ENCODE results near the gene SUPT6H.

The SUPT6H gene

DNA sequence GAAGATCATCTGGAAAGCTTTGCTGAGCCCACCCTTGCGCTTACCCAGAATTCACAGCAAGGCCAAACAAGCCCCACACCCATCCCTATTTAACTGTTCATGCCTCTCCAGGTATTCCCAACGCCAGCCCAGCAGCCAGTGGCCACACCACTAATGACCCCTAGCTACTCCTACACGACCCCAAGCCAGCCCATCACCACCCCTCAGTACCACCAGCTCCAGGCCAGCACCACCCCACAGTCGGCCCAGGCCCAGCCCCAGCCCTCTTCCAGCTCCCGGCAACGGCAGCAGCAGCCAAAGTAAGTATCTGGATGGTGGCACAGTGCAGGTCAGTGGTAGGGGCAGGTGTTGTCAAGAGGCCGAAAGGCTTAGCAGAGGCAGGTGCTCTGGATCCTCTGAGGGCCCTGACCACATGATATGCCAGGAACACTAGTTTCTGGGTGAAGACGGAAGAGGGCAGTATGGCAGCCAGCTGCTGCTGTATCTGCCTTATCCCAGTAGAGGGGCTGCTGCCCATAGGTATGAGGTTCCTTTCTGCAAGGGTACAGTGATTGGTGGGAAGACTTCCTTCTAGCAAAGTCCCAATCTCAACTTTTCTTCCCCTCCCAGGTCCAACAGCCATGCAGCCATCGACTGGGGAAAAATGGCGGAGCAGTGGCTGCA lies 39.0 kb downstream of the SUPT6H start:
- no peak for DNase-seq (ENCODE audit: low read depth in 2 of 2)

DNA sequence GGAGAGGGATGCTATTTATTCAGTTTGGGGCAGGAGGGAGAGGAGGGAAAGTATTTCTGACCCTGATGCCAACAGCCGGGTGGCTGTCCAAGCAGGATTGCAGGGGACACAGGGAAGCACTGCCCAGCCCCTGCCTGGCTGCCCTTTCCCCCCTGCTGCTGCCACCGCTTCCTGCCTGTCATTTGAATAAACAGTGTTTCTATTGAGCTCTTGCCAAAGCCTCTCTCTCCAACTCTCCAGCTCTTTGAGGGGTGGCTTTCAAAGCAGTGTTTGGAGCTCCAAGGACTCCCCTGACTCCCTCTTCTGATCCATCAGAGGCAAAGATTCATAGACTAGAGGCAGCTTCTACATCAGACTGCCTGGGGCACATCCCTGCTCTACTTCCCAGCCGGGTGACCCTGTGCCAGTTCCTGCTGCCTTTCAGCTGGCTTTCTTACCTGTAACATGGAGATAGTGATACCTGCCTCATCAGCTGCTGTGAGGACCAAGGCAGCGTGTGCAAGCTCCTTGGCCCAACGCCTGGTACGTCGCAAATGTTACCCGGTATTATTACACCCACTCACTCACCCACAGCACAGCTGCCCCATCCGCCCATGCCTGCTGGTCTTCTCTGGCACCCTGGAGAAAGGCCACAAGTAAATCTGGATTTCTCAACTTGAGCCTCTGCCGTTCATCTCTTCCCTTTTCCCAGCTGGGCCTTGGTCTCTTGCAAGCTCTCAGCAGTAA lies 40.2 kb downstream of the SUPT6H start:
- no peak for DNase-seq (ENCODE audit: low read depth in 2 of 2)

DNA sequence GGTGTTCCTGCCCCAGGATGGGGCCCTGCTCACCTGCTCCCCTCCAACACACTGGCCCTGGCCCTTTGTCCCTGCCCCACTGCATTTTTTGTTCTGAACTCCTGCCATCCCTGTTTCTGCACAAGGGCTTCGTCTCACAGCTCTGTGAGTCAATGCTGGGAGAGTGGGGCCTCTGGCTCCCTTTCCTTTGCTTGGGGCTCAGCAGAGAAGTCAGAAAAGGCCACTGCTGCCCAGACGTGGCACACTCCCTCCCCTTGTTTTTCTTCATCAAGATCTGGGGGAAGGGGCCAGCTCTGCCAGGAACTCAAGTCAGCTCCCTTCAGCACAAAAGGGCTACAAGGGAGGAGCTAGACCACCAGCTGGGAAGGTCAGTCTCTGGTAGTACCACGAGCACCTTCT lies 40.7 kb downstream of the SUPT6H start:
- no peak for DNase-seq (ENCODE audit: low read depth in 2 of 2)

DNA sequence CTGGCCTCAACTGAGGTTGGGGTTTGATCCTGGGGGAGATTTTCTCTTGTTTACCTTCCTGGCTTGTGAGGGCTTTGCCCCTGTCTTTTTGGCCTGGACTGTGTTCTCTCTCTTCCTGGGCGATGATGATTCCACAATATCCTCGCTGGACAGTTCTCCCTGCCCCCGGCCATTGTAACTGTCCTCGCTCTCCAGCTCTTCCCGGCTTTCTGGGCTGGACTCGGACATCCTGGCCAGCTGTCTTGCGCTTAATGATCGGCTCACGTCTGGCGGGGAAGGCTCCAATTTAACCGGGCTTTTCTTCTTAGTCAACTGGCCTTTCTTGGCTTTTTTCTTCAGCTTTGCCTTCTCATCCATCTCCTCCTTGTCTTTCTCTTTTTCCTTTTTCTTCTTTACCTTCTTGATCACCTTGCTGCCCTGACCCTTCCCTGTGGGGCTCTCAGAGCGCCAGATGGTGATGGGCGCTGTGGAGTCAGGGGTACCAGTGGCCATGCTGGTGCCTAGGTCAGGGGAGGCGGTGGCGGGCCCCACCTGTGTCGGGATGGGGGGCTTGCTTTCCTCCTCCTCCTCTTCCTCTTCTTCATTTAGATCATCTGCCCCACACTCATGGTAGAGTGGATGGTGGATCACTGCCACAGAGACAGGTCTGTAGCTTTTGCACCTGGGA lies 41.7 kb downstream of the SUPT6H start:
- DNase-seq (ENCODE audit: low read depth in 2 of 2): no peak

DNA sequence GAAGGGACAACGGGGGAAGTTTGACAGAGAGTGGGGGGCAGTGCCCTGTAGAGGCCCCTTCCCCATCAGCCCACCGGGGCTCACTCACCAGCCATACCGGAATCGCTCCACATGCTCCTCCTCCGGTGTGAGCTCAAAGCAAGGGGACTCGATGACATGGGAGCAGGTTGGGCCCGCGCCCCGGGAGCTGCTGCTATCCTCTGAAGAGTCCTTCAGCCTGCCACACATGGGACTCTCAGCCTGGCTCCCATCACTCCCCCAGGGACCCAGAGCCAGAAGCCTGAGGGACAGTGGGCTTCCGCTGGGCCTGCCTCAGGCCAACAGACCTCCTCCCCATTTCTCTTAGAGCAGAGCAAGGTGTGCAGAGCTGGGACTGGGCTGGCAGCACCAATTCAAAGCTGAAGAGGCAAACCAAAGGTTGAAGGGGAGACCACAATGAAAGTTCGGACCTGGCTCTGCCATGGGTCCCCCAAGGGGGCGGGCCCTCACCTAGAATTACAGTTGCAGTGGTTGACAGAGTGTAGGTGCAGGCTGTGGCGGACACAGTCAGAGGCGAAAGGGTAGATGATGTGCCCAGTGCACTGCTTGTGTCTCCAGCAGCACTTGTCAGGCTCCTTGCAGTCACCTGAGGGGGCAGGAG lies 42.3 kb downstream of the SUPT6H start:
- no peak for DNase-seq (ENCODE audit: low read depth in 2 of 2)

DNA sequence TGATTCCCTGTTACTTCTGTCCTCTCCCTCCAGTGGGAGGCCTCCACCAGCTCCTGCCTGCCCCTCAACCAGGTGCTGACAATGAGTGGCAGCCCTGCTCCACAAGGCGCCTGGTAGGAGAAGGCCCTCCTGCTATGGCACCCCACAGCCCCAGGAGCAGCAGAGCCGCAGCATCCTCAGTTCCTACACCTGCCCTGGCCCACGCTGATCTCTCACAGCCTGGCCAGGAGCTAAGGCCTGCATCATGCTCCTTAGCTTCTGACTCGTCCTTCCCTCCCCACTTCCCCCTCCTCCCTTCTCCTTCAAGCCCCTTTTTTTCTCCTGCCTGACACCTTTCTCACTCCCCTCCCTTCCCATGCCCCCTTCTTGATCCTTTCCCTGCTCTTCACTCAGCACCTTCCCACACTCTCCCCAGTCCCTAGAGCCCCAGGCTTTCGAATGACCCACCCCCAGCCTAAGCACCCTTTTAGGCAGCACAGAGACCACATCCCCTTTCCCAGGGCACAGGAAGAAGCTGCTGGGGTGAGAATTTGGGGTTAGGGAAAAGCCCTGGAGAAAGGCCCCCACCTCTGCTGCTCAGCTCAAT lies 43.2 kb downstream of the SUPT6H start:
- DNase-seq (ENCODE audit: low read depth in 2 of 2): no peak

DNA sequence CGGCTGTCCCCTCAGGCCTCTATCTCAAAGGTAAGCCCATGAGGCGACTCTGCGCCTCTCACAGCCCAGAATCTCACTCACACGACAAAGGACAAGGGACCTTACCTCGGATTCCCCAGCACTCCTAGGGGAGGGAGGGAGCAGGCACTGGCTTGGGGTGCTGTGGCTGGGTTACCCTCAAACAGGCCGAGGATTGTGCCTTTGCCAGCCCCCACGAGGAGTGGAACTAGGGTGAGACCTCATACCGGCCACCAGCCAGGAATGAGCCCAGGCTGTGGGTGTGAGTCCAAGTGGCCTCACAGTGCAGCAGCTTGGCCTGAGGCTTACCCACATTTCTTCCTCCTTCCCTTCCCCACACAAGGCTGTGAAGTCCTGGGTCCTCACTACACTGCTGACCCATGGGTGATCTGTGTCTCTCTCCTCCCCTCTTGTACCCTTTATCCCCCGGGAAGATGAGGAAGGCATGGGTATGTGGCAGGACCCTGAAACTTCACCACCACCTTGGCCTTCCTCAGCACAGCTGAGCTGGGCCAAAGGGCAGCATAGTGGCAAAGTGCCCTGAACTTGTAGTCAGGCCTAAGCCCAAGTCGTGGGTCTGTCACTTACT lies 43.8 kb downstream of the SUPT6H start:
- DNase-seq (ENCODE audit: low read depth in 2 of 2): no peak

DNA sequence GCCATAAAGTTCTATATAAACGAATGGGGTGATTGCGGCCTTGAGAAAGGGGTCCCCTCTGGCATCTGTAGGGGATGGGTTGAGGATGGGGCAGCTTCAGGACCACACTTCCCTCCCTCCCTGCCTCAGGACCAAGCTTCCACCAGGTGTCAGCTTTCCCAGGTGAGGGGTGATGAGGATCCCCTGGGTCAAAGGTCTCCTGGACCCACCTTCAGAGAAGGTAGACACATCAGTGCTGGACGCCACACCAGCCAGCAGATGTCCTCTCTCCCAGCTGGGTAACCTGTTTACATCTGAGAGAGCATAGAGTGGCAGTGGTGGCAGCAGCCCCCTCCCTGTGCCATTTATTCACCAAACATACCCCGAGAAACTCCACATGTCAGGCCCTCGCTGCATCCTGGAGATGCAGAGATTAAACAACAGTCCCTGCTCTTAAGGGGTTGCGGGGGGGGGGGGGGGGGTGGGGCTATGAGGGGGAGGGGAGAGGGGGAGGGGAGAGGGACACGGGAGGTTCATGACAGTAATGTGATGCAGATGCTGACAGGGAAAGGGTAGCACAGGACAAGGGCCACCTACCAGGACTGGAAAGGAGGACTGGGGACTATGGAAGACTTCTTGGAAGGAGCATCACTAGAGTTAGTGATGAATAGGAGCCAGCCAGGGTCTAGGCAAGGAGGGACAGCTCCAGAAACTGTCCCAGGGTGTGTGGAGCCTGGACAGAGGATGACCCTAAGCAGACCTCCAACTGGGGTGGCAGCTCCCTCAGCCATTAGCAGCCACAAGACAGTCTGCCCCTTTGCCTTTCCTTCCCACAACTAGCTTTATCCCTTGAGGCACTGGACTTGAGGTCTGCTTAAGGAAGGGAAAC lies 44.7 kb downstream of the SUPT6H start:
- no peak for DNase-seq (ENCODE audit: low read depth in 2 of 2)

DNA sequence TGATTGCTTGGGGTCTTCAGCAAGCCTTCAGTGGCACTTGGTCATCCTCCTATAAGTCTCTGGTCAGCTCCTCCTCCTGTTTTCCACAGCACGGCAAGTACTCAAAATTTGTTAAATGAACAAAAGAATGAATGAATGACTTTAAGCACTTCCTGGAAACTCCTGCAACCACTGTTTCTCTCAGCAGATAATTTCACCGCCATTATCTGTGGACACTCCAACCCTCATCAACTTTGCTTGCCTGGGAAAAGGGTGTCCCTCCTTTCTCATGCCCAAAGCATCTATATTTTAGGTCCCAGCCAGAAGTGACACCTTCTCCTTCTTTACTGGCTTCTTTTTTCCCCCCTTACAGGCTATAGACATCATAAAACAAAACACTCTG lies 45.3 kb downstream of the SUPT6H start:
- DNase-seq (ENCODE audit: low read depth in 2 of 2): no peak

DNA sequence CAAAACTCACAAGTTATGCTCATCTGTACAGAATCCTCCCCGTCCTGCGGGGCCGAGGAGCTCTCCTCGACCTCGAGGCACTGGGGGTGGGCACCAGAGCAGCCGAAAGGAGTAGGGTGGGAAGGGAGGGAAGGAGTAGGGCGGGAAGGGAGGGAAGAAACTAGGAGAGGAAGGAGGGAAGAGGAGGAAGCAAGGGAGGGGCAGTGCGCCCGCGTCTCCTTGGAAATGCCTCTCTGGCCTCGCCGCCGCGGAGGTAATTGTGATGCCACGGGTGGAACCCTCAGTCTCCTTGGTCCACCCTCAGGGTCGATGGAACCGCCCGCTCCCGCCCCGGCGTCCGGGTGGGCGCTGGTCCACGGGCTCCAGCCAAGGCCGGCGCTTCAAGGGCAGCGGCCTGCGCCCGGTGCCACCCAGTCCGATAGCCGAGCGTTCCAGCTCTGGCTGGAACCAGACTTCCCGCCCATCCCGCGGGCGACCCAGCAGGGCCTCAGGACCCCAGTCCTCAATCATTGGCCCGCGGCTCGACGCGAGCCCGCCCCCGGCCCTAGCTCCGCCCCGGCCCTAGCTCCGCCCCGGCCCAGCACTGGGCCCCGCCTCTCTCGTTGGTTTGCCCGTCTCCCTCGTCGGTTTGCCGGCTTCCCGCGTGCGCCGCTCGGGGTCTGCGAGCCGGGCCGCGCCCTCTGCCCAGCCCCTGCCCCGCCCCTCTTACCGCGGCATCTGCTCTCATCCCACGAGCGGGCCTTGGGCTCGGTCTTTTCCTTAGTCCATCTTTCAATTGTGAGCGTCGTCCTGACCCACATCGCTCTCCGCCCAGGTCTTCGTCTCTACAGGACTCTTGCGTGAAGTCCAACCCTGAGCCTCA lies 49.1 kb downstream of the SUPT6H start:
- DNase-seq (ENCODE audit: low read depth in 2 of 2): peak; percentile 71 to 81

DNA sequence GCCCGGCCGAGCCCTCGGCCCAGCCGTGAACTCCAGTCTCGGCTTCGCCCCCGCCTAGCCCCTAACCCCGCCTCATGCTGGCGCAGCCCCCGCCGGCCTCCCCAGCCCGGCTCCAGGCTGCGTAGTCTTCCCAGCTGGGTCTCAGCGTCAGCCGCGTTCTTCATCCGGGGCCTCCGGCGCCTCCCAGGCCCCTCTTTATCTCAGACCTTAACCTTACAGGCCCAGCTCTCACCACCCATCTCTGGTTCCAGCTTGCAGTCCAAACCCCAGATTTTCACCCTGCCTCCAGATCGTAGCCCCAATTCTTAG lies 49.7 kb downstream of the SUPT6H start, which contains the start of gene PROCA1:
Gene PROCA1 (minus strand): TSS at position 166 of the 309 bp plus-strand sequence. CDS start 228 bp downstream, outside the sequence.
- DNase-seq (ENCODE audit: low read depth in 2 of 2): no peak

DNA sequence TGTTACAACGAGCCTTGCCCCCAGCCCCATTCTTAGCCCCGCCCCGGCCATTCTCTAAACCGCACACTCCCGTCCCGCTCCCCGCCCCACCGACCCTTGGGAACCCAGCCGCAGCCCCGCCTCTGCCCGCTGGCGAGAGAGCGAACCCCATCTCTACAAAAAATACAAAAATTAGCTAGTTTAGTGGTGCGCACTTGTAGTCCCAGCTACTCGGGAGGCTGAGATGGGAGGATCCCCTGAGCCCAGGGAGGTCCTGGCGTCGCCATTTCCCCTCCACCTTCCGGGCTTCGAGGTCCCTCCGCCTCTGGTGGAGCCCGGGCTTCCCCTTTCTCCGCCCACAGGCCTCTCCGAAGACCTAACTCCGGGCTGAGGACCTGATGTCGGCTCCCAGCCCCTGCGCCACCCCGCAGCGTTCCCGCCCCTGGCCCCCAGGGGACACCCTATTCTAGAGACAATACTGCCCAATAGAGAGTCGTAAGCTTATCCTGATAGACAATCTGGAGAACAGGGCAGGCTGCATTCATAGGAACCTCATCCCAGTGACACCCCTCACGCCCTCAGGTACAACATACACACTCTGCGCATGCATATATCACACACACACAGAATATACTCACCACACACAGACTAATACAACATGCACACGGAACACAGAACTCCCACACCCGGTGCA lies 50.2 kb downstream of the SUPT6H start:
- DNase-seq (ENCODE audit: low read depth in 2 of 2): peak in 1 of 2 donors; percentile 35

DNA sequence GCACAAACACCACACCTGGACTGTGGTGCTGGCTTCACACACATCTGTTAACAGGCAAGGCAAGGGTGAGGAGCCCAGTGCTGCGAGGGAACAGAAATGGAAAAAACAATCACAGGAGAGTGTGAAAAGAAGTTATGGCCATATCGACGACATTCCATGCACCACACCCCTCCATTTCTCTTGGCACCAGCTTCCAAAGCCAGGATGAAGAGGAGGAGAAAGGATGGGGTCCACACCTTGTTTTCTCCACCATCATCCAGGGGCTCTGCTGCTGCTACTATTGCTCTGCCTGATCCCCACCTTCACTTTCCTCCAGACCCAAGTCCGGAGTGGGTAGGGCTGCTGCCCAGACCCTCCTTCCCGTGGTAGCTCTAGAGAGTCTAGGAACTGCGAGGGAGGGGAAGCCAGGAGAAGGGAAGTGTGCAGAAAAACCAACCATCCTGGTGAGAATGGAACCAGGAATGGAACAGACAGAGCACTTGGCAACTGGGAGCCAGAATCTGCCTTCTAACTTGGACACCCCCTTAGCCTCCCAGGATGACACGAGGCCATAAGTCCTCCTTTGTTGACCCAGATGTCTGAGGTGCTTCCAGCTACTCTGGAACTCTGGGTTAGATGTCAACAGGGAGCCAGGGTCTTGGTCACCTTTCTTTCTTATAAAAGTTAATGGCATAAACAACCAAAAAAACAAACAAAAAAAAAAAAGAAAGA lies 50.9 kb downstream of the SUPT6H start:
- no peak for DNase-seq (ENCODE audit: low read depth in 2 of 2)

DNA sequence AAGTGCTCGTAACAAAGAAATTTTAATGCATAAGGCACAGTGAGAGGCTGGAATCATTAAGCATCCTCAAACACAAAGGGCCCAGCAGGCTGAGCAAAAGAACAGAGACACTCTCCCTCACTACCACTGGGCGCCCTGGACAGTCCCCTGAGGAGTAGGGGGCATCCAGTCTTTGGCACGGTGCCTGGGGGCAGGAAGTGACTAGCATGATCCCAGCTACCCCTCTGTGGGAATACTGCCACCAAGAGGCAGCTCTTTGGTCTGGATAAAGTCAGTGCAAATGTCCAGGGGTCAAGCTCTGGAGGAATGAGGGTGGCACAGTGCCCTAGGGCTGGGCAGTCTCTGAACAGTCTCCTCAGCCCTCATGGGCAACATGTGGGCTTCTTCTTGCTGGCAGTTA lies 52.3 kb downstream of the SUPT6H start:
- DNase-seq (ENCODE audit: low read depth in 2 of 2): no peak

DNA sequence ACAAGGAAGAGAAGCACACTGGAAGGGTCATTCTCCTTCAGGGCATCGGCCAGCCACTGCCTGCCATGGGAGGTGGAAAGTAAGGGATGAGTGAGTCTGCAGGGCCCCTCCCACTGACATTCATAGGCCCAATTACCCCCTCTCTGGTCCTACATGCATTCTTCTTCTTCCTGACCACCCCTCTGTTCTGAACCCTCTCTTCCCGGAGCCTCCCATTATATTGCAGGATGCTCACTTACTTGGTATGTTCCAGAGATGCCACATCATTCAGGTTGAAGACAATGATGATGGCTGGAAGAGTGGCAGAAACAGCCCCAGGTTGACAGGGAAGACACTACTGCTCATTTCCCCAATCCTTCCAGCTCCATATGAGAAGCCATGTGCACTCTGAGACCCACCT lies 53.2 kb downstream of the SUPT6H start:
- DNase-seq (ENCODE audit: low read depth in 2 of 2): no peak

DNA sequence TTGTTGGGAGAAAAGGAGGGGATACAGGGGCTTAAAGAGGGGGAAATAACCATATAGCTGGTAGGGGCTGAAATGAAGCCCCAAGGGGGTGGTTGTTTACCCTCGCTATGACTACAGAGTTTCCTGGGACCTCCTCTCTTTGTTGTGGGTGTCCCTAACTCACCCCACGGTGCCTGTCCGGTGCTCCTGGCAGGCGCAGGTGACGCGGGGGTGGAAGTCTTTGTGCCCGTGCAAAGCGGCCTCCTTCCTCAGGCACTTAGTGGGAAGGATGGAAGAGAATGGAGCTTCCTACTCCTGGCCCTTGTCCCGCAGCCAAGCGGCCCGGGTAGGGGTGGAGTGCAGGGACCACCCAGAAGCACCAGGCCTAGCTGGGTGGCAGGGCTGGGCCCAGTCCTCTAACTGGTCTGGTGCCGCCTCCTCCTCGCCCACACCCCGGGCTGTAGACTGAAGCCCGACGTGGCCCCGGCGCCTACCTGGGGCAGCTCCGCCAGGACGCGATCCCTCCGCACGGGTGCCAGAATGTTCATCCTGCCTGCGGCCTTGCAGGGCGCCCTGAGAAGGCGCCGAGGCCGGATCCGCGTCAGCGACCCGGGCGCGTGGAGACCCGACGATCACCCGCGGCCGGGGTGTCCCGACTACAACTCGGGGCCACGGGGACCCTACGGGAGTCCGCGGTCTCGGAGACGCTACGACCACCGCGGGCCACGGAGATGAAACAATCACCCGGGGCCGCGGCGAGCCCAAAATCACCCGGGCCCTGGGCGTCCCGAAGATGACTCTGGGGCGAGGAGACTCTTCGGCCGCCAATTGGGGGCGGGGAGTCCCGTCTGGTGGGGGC lies 55.0 kb downstream of the SUPT6H start:
- no peak for DNase-seq (ENCODE audit: low read depth in 2 of 2)

DNA sequence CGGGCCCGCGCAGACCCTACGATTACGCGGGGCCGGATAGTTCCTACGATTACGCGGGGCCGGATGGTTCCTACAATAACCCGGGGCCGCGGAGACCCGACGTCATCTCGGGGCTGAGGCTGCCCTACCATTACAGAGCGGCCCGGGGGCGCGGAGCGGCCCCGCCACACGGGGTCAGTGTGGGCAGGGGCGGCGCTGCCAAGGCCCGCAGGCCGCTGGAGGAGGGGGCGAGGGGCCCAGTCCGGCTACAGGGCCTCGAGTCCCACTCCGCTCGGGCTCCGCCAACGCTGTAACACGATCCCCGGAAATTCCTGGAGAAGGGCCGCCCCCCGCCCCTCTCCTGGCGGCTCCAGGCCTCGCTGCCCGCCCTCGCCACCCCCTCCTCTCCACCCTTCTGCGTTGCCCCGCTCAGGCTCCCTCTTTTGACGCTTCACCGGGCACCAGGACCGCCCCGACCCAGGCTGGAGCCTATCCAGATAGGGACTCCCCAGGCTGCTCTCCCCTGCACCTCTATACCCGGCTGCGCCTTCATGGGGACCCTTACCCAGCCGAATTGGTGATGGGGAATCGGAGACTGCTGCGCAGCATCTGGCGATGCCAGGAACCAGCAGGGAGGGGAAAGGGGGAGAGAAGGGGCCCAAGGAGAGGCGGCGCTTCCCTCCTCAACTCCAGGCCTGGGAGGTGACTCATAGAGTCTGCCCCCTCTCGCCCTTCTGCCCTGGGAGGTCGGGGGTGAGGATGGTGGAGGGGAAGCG lies 55.8 kb downstream of the SUPT6H start, which contains the start of gene RAB34:
Gene RAB34 (minus strand): TSS at position 291 of the 755 bp plus-strand sequence. CDS start 602 bp downstream, outside the sequence.
- no peak for DNase-seq (ENCODE audit: low read depth in 2 of 2)
